ENCODE measurements around the gene LUC7L2. TPM values are rescaled to one million over a fixed set of nuclear protein-coding genes. Genes with fewer than 3 reads are reported as not detected.

LUC7L2 gene
- total and polyA plus RNA-seq, 2 experiments from 2014 or later = 39.7 to 47.3 TPM

GRCh38 chr7:139439375-139439774 is 79.7 kb downstream of the LUC7L2 start:
- no peak overlapping the region for H3K9ac ChIP-seq
- no peak overlapping the region for H2AFZ ChIP-seq
- H3K9me2 ChIP-seq (ENCODE audit: insufficient read depth) = no peaks in the 10 kb centered on the region
- TF ChIP-seq EZH2phosphoT487 (IDR thresholded peaks at IDR 0.05; ENCODE audit: insufficient read depth, low read depth) = no peak
- TF ChIP-seq EZH2 (IDR thresholded peaks at IDR 0.05; ENCODE audit: insufficient read depth, poor library complexity, severe bottlenecking) = no peak
- DNase-seq = no peak
- H4K20me1 ChIP-seq (ENCODE audit: insufficient read depth) = no peaks in the 10 kb centered on the region
- H3K27me3 ChIP-seq (replicated peaks; ENCODE audit: insufficient read depth) = no peaks in the 10 kb centered on the region
- no peak overlapping the region for H3K27ac ChIP-seq
- no peaks in the 10 kb centered on the region for H3K4me1 ChIP-seq (ENCODE audit: insufficient read depth)
- H3K4me3 ChIP-seq = no peak overlapping the region
- H3K4me2 ChIP-seq (ENCODE audit: unreplicated experiment) = no peak overlapping the region
- H3K36me3 ChIP-seq (ENCODE audit: low read depth) = no peaks in the 10 kb centered on the region
- in situ Hi-C loops (cut with MboI) = no loop called here
- H3K79me2 ChIP-seq (ENCODE audit: insufficient read depth) = no peaks in the 10 kb centered on the region
- H3K9me3 ChIP-seq (ENCODE audit: low read depth) = no peaks in the 10 kb centered on the region
- peaks cover 9% of the 10 kb centered on the region; the same call in 1 of the 2 replicates for H3F3A ChIP-seq (ENCODE audit: insufficient read depth)
- 92 to 93% methylated on average over 7 of the region's 7 CpGs for WGBS, 2 experiments (ENCODE audit: low coverage in 1 of 2, low lambda C conversion rate in 2 of 2, missing lambda C conversion rate in 2 of 2)

- H3F3A ChIP-seq (ENCODE audit: insufficient read depth) = peaks cover 9% of the 10 kb centered on the region; the same call in 1 of the 2 replicates
- H4K20me1 ChIP-seq (ENCODE audit: insufficient read depth) = no peaks in the 10 kb centered on the region
- no peak overlapping the region for H3K27ac ChIP-seq
- H3K79me2 ChIP-seq (ENCODE audit: insufficient read depth) = no peaks in the 10 kb centered on the region
- H3K9me3 ChIP-seq (ENCODE audit: low read depth) = no peaks in the 10 kb centered on the region
- H3K4me2 ChIP-seq (ENCODE audit: unreplicated experiment) = no peak overlapping the region
- no peaks in the 10 kb centered on the region for H3K27me3 ChIP-seq (replicated peaks; ENCODE audit: insufficient read depth)
- 88 to 95% methylated on average over 4 of the region's 4 CpGs for WGBS, 2 experiments (ENCODE audit: low coverage in 1 of 2, low lambda C conversion rate in 2 of 2, missing lambda C conversion rate in 2 of 2)
- no peak for TF ChIP-seq EZH2phosphoT487 (IDR thresholded peaks at IDR 0.05; ENCODE audit: insufficient read depth, low read depth)
- TF ChIP-seq EZH2 (IDR thresholded peaks at IDR 0.05; ENCODE audit: insufficient read depth, poor library complexity, severe bottlenecking) = no peak
- no peaks in the 10 kb centered on the region for H3K4me1 ChIP-seq (ENCODE audit: insufficient read depth)
- H3K4me3 ChIP-seq = no peak overlapping the region
- DNase-seq = no peak
- no peak overlapping the region for H3K9ac ChIP-seq
- H3K36me3 ChIP-seq (ENCODE audit: low read depth) = no peaks in the 10 kb centered on the region
- in situ Hi-C loops (cut with MboI) = no loop called here
- no peaks in the 10 kb centered on the region for H3K9me2 ChIP-seq (ENCODE audit: insufficient read depth)
- no peak overlapping the region for H2AFZ ChIP-seq
These were observed 82.3 kb downstream of the LUC7L2 start for GRCh38 chr7:139441961-139442360.

GRCh38 chr7:139446051-139446890 is 86.6 kb downstream of the LUC7L2 start:
- in situ Hi-C loops (cut with MboI) = no loop called here
- Histone ChIP-seq H3K4me3 (no peak overlapping the region), H4K20me1 (ENCODE audit: insufficient read depth) (no peaks in the 10 kb centered on the region), H3K4me1 (ENCODE audit: insufficient read depth) (no peaks in the 10 kb centered on the region), H3K9me3 (ENCODE audit: low read depth) (no peaks in the 10 kb centered on the region), H2AFZ (no peak overlapping the region), H3K79me2 (ENCODE audit: insufficient read depth) (no peaks in the 10 kb centered on the region), H3F3A (ENCODE audit: insufficient read depth) (peaks cover 9% of the 10 kb centered on the region; the same call in 1 of the 2 replicates), H3K27ac (no peak overlapping the region), H3K4me2 (ENCODE audit: unreplicated experiment) (no peak overlapping the region), H3K9ac (no peak overlapping the region), H3K9me2 (ENCODE audit: insufficient read depth) (no peaks in the 10 kb centered on the region), H3K27me3 (replicated peaks; ENCODE audit: insufficient read depth) (no peaks in the 10 kb centered on the region), H3K36me3 (ENCODE audit: low read depth) (no peaks in the 10 kb centered on the region)
- 93 to 96% methylated on average over 20 of the region's 20 CpGs for WGBS, 2 experiments (ENCODE audit: low coverage in 1 of 2, low lambda C conversion rate in 2 of 2, missing lambda C conversion rate in 2 of 2)
- TF ChIP-seq EZH2phosphoT487 (IDR thresholded peaks at IDR 0.05; ENCODE audit: insufficient read depth, low read depth) = no peak
- TF ChIP-seq EZH2 (IDR thresholded peaks at IDR 0.05; ENCODE audit: insufficient read depth, poor library complexity, severe bottlenecking) = no peak
- DNase-seq = no peak

- no peaks in the 10 kb centered on the region for H3K36me3 ChIP-seq (ENCODE audit: low read depth)
- no peak overlapping the region for H3K4me2 ChIP-seq (ENCODE audit: unreplicated experiment)
- H3K9me2 ChIP-seq (ENCODE audit: insufficient read depth) = no peaks in the 10 kb centered on the region
- 90 to 93% methylated on average over 6 of the region's 6 CpGs for WGBS, 2 experiments (ENCODE audit: low coverage in 1 of 2, low lambda C conversion rate in 2 of 2, missing lambda C conversion rate in 2 of 2)
- H3K4me3 ChIP-seq = no peak overlapping the region
- TF ChIP-seq EZH2phosphoT487 (IDR thresholded peaks at IDR 0.05; ENCODE audit: insufficient read depth, low read depth) (no peak), EZH2 (IDR thresholded peaks at IDR 0.05; ENCODE audit: insufficient read depth, poor library complexity, severe bottlenecking) (no peak)
- no peak for DNase-seq
- no peaks in the 10 kb centered on the region for H3K27me3 ChIP-seq (replicated peaks; ENCODE audit: insufficient read depth)
- no peaks in the 10 kb centered on the region for H3K9me3 ChIP-seq (ENCODE audit: low read depth)
- peaks cover 6% of the 10 kb centered on the region; the same call in 1 of the 2 replicates for H3K4me1 ChIP-seq (ENCODE audit: insufficient read depth)
- H3K79me2 ChIP-seq (ENCODE audit: insufficient read depth) = no peaks in the 10 kb centered on the region
- H3K27ac ChIP-seq = no peak overlapping the region
- H3K9ac ChIP-seq = no peak overlapping the region
- no peaks in the 10 kb centered on the region for H3F3A ChIP-seq (ENCODE audit: insufficient read depth)
- no peak overlapping the region for H2AFZ ChIP-seq
- no peaks in the 10 kb centered on the region for H4K20me1 ChIP-seq (ENCODE audit: insufficient read depth)
- in situ Hi-C loops (cut with MboI) = no loop called here
These were observed 91.2 kb downstream of the LUC7L2 start for GRCh38 chr7:139450851-139451250.
